Measurements from ENCODE around the gene GPANK1.

GPANK1 gene

DNA sequence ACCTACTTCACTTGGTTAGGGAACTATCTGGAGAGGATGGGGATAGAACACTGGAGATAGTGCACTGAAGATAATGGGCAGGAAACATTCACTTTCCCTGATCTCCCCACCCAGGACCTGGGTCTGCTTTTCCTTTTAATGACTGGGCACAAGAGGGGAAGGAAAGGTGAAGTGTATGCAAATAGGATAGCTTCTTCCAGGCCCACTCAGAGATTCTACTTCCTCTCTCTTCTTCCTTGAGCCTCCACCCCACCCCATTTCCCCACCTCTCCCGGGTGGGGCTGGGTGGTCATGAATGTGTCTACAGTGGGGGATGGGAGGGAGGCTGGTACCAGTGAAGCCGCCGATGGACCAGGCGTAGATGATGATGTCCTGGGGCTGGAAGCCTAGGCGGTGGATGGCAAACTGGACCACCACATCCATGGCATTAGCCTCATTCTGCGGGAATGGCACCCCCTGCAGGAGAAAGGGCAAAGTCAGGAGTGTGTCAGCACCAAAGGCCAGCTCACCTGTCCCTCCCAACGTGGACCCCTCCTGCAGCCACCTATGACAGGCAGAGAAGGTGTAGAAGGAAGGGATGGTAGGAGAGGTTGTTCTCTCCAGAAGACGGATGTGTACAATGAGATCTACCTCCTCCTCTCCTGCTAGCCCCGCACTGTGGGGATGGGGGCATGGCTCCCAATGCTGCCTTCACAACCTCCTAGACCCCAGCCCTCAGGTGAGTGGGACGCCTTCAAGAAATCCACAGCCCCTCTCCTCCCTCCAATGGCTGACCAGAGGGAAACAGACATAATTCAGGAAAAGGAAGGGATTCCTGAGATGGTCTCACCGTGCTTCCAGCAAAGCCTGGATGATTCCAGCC, 24.7 kb upstream of the GPANK1 start:
- no peaks in the 10 kb centered on the region for H3K9me3 ChIP-seq (ENCODE audit: low read length)
- TF ChIP-seq, protein P1, sequence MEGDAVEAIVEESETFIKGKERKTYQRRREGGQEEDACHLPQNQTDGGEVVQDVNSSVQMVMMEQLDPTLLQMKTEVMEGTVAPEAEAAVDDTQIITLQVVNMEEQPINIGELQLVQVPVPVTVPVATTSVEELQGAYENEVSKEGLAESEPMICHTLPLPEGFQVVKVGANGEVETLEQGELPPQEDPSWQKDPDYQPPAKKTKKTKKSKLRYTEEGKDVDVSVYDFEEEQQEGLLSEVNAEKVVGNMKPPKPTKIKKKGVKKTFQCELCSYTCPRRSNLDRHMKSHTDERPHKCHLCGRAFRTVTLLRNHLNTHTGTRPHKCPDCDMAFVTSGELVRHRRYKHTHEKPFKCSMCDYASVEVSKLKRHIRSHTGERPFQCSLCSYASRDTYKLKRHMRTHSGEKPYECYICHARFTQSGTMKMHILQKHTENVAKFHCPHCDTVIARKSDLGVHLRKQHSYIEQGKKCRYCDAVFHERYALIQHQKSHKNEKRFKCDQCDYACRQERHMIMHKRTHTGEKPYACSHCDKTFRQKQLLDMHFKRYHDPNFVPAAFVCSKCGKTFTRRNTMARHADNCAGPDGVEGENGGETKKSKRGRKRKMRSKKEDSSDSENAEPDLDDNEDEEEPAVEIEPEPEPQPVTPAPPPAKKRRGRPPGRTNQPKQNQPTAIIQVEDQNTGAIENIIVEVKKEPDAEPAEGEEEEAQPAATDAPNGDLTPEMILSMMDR (IDR thresholded peaks at IDR 0.05; ENCODE audit: low read length), result peak; percentile 61; the same call in 1 of the 2 replicates
- no peak for TF ChIP-seq EZH2 (IDR thresholded peaks at IDR 0.05; ENCODE audit: borderline replicate concordance, low read length)
- H3K4me3 ChIP-seq (ENCODE audit: low read depth, low read length, poor library complexity, severe bottlenecking), result no peak overlapping the region
- H3F3A ChIP-seq (ENCODE audit: insufficient read depth, low read length), result no peaks in the 10 kb centered on the region
- H3K27me3 ChIP-seq (ENCODE audit: insufficient read depth, low read length), result no peaks in the 10 kb centered on the region
- peaks cover 69% of the 10 kb centered on the region for H3K36me3 ChIP-seq (ENCODE audit: insufficient read depth, low read length)
- no peaks in the 10 kb centered on the region for H3K79me2 ChIP-seq (ENCODE audit: insufficient read depth, low read length)
- H3K4me1 ChIP-seq (ENCODE audit: insufficient read depth, low read length, severe bottlenecking), result peaks cover 8% of the 10 kb centered on the region
- H3K27ac ChIP-seq (ENCODE audit: low read depth, low read length, poor library complexity, severe bottlenecking), result no peak overlapping the region
- H2AFZ ChIP-seq (ENCODE audit: low read length), result no peak overlapping the region
- H3K9me2 ChIP-seq (ENCODE audit: low read depth, low read length), result no peaks in the 10 kb centered on the region
- no peaks in the 10 kb centered on the region for H4K20me1 ChIP-seq (ENCODE audit: insufficient read depth, low read length)
- no peak overlapping the region for H3K9ac ChIP-seq (ENCODE audit: low read length)
- no peak overlapping the region for H3K4me2 ChIP-seq (ENCODE audit: low read length)

GRCh38 chr6:31687860-31688693, 23.3 kb upstream of the GPANK1 start:
- no peaks in the 10 kb centered on the region for H3K27me3 ChIP-seq (ENCODE audit: insufficient read depth, low read length)
- no peak overlapping the region for H3K4me2 ChIP-seq (ENCODE audit: low read length)
- no peaks in the 10 kb centered on the region for H3K9me2 ChIP-seq (ENCODE audit: low read depth, low read length)
- H3F3A ChIP-seq (ENCODE audit: insufficient read depth, low read length), result no peaks in the 10 kb centered on the region
- H3K27ac ChIP-seq (ENCODE audit: low read depth, low read length, poor library complexity, severe bottlenecking), result no peak overlapping the region
- no peak overlapping the region for H3K9ac ChIP-seq (ENCODE audit: low read length)
- TF ChIP-seq EZH2 (IDR thresholded peaks at IDR 0.05; ENCODE audit: borderline replicate concordance, low read length), result no peak
- TF ChIP-seq, protein P1 (IDR thresholded peaks at IDR 0.05; ENCODE audit: low read length), result no peak
- no peak overlapping the region for H3K4me3 ChIP-seq (ENCODE audit: low read depth, low read length, poor library complexity, severe bottlenecking)
- no peaks in the 10 kb centered on the region for H3K79me2 ChIP-seq (ENCODE audit: insufficient read depth, low read length)
- no peak overlapping the region for H2AFZ ChIP-seq (ENCODE audit: low read length)
- H4K20me1 ChIP-seq (ENCODE audit: insufficient read depth, low read length), result no peaks in the 10 kb centered on the region
- no peaks in the 10 kb centered on the region for H3K9me3 ChIP-seq (ENCODE audit: low read length)
- peaks cover 56% of the 10 kb centered on the region for H3K36me3 ChIP-seq (ENCODE audit: insufficient read depth, low read length)
- peaks cover 8% of the 10 kb centered on the region for H3K4me1 ChIP-seq (ENCODE audit: insufficient read depth, low read length, severe bottlenecking)

DNA sequence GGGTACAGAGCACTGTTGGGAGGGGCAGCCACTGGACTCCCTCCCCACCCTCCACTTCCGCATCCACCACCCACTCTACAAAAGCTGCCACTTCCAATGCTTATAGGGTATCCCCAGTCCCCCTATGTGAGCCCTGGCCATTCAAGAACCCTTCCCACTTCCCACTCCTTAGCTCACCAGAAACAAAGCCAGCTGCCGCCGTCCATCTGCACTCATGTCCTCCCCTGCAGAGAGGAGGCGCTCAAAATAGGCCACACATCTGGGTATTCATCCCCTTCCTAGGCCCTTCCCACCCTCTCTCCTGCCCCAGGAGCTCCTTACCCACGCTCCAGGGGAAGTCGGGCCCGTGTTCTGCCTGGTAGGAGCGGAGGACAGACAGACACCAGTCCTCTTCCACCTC, 22.5 kb upstream of the GPANK1 start:
- no peaks in the 10 kb centered on the region for H3K79me2 ChIP-seq (ENCODE audit: insufficient read depth, low read length)
- no peaks in the 10 kb centered on the region for H3F3A ChIP-seq (ENCODE audit: insufficient read depth, low read length)
- H3K27me3 ChIP-seq (ENCODE audit: insufficient read depth, low read length), result no peaks in the 10 kb centered on the region
- peaks cover 49% of the 10 kb centered on the region for H3K36me3 ChIP-seq (ENCODE audit: insufficient read depth, low read length)
- H4K20me1 ChIP-seq (ENCODE audit: insufficient read depth, low read length), result no peaks in the 10 kb centered on the region
- H3K27ac ChIP-seq (ENCODE audit: low read depth, low read length, poor library complexity, severe bottlenecking), result no peak overlapping the region
- H3K9ac ChIP-seq (ENCODE audit: low read length), result no peak overlapping the region
- no peak overlapping the region for H2AFZ ChIP-seq (ENCODE audit: low read length)
- TF ChIP-seq EZH2 (IDR thresholded peaks at IDR 0.05; ENCODE audit: borderline replicate concordance, low read length), result no peak
- TF ChIP-seq, protein P1 (IDR thresholded peaks at IDR 0.05; ENCODE audit: low read length), result no peak
- H3K4me2 ChIP-seq (ENCODE audit: low read length), result no peak overlapping the region
- H3K9me3 ChIP-seq (ENCODE audit: low read length), result no peaks in the 10 kb centered on the region
- no peaks in the 10 kb centered on the region for H3K9me2 ChIP-seq (ENCODE audit: low read depth, low read length)
- H3K4me3 ChIP-seq (ENCODE audit: low read depth, low read length, poor library complexity, severe bottlenecking), result no peak overlapping the region
- H3K4me1 ChIP-seq (ENCODE audit: insufficient read depth, low read length, severe bottlenecking), result peaks cover 8% of the 10 kb centered on the region
